Lower leg skin (tissue), 4 donors: Measurements from ENCODE around the gene NTMT1. TPM values are rescaled to one million over a fixed set of nuclear protein-coding genes. Genes with fewer than 3 reads are reported as not detected.

Experiments used
- DNase-seq, 2 donors: peaks; one replicate each; pipeline ENCODE4 v3.0.0-alpha.2; 2019; ENCODE audit warnings: low spot score in 2 of 2
- H3K4me3 ChIP-seq: fragments of 200-600 bp; sonication (generic); 2 replicates; pipeline ENCODE4 v1.5.1; 2017; ENCODE audit warnings: mild to moderate bottlenecking, low read depth; ENCODE audit not compliant: poor library complexity, severe bottlenecking
- CTCF ChIP-seq, 3 donors: fragments of 450-650 bp; IDR thresholded peaks; one replicate each; pipeline ENCODE4 v1.5.1; 2016; ENCODE audit warnings: antibody characterized with exemption in 3 of 3, mild to moderate bottlenecking in 3 of 3, moderate library complexity in 2 of 3
- POLR2A ChIP-seq, 2 donors: fragments of 450-650 bp; IDR thresholded peaks; one replicate each; pipeline ENCODE4 v1.6.1; 2016 to 2017; ENCODE audit warnings: antibody characterized with exemption in 2 of 2, mild to moderate bottlenecking in 1 of 2, moderate library complexity in 1 of 2
- WGBS, 2 donors: methylation state at CpG; one replicate each; pipeline ENCODE4 v1.1.5; 2018; 5-methylcytosine and 5-hydroxymethylcytosine counted together
- intact Hi-C: fragments of 100-400 bp; cut with DNase I; formaldehyde crosslinking; loops from one replicate; pipeline ENCODE4 v1.15.0; 2023; ENCODE audit warnings: low total_unique reads
- total RNA-seq, 4 donors: library from RNA; depleted of rRNA; stranded (reverse); fragments of >200 nt; gene quantifications; one replicate each; pipeline ENCODE4 v1.1.0, GENCODE V29; 2016

The NTMT1 gene
- total RNA-seq, 4 donors from 2014 or later = 19.7 to 31.0 (median 25.7) TPM

DNA sequence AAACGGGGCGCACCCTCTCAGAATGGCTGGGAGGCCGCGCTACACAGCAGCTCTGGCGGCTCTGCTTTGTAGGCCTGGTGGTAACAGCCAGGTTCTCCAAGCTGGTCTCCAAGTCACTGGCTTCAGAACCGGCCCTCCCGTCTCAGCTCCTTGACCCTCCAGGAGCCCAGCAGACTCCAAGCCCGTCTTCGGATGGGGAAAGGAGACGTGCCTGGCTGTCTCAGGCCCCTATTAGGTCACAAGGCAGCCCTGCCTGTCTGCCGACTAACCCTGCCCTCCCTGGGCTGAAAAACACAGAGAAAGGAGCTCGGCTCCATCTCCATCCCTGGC lies 13.8 kb downstream of the NTMT1 start:
- TF ChIP-seq POLR2A (IDR thresholded peaks at IDR 0.05) (no peak), CTCF (IDR thresholded peaks at IDR 0.05) (no peak)
- DNase-seq = no peak
- H3K4me3 ChIP-seq = no peak overlapping the region
- whole genome bisulfite sequencing, 2 donors = 37 to 50% methylated on average over 9 to 11 of the region's 12 CpGs
- intact Hi-C loops = loop anchor here (5.0 kb wide), 2 partner anchors 138 to 148 kb away; no protein-coding TSS in a partner anchor

GRCh38 chr9:129640086-129640870 lies 14.3 kb downstream of the NTMT1 start:
- WGBS, 2 donors = 50% methylated on average over 24 to 25 of the region's 25 CpGs
- intact Hi-C loops = loop anchor here (5.0 kb wide), 1 partner anchor 147 kb away; no protein-coding TSS in a partner anchor
- DNase-seq = no peak
- H3K4me3 ChIP-seq = no peak overlapping the region
- TF ChIP-seq POLR2A (IDR thresholded peaks at IDR 0.05) = no peak
- no peak for TF ChIP-seq CTCF (IDR thresholded peaks at IDR 0.05)

DNA sequence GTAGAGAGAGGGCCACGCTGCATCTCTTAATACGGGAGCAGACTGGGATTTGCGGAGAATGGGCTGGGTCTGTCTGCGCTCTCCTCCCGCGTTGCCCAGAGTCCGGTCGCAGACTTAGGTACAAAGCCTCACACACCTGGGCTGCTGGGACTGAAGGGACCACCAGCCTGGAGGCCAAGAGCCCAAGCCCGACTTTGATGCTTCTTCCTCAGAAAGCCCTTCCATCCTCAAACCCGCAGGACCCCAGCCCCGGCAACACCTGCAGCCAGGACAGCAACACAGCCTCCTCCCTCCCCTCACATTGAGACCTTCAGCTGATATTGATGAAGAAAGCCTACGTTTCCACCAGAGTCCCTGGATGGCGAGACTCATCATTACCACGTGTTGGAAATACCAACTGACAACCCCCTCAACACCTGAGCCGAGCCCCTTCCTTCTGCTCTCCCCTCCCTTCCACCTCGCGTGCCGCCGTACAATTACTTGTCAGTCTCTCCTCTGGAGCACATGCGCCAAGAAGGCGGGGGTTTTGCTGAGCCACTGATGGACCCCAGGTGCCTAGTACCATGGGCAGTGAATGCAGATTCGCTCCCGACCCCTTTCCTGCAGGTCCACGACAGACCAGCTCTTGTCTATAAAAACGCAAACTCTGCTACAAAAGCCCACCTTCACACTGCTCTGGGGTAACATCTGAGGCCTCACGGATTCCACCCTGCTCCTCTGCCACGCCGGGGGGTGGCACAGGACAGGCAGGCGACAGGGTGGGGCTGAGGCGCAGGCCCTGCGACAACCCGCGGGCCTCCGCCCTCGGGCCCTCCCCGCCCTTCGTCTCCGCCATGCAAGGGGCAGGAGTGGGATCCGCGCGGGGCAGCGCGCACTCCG lies 15.1 kb downstream of the NTMT1 start:
- 11 to 13% methylated on average over 38 to 44 of the region's 44 CpGs for WGBS, 2 donors
- TF ChIP-seq POLR2A (IDR thresholded peaks at IDR 0.05) (no peak), CTCF (IDR thresholded peaks at IDR 0.05) (no peak)
- intact Hi-C loops = loop anchor here (5.0 kb wide), 1 partner anchor 146 kb away; no protein-coding TSS in a partner anchor
- DNase-seq = no peak
- peak overlapping the region; percentile 80 for H3K4me3 ChIP-seq

GRCh38 chr9:129641750-129642585 lies 16.0 kb downstream of the NTMT1 start, which contains the start of gene ASB6:
Gene ASB6, minus strand, starts transcription at chr9:129642151. Its CDS starts 152 bp downstream, at chr9:129641999.
- TF ChIP-seq POLR2A (IDR thresholded peaks at IDR 0.05) (no peak), CTCF (IDR thresholded peaks at IDR 0.05) (peak in 1 of 3 donors; percentile 100)
- WGBS, 2 donors = 0 to 1% methylated on average over 34 to 58 of the region's 93 CpGs
- intact Hi-C loops = loop anchor here (5.0 kb wide), 1 partner anchor 145 kb away; no protein-coding TSS in a partner anchor
- peak within 1 kb of the TSS; percentile 80 for H3K4me3 ChIP-seq
- DNase-seq = peak; percentile 94 to 99

- intact Hi-C loops = loop anchor here (5.0 kb wide), 1 partner anchor 144 kb away; no protein-coding TSS in a partner anchor
- TF ChIP-seq CTCF (IDR thresholded peaks at IDR 0.05) = no peak
- TF ChIP-seq POLR2A (IDR thresholded peaks at IDR 0.05) = no peak
- no peak for DNase-seq
- 58 to 68% methylated on average over 10 of the region's 10 CpGs for WGBS, 2 donors
- no peak overlapping the region for H3K4me3 ChIP-seq
Measured at GRCh38 chr9:129643706-129644105, 17.7 kb downstream of the NTMT1 start.
